Common myeloid progenitor, CD34-positive (primary cell): ENCODE data around the gene IYD.

Experiments used
- CTCF ChIA-PET: fragments of 350-600 bp; sonication (Branson Sonifier 250); formaldehyde crosslinking; loops from one replicate; lab custom pipeline; 2021; ENCODE audit warnings: antibody characterized with exemption; lab: Charles Lee
- POLR2A ChIA-PET: fragments of 350-600 bp; sonication (Branson Sonifier 250); formaldehyde crosslinking; loops from one replicate; lab custom pipeline; 2021; ENCODE audit warnings: antibody characterized with exemption; lab: Charles Lee
- DNase-seq, 3 donors: peaks; one replicate each; pipeline versions ENCODE4 v3.0.0 to v3.0.0-alpha.2; 2013
- H3K27ac ChIP-seq, 2 experiments: 1 replicate in 1 of 2; 2 replicates in 1 of 2; pipeline ENCODE4 v1.7.0; 2013; ENCODE audit warnings: inconsistent platforms in 2 of 2, low read length in 2 of 2, mild to moderate bottlenecking in 2 of 2, low read depth in 1 of 2, moderate library complexity in 1 of 2; ENCODE audit not compliant: severe bottlenecking in 2 of 2, insufficient read depth in 1 of 2, poor library complexity in 1 of 2
- H3K27me3 ChIP-seq, 5 experiments: replicated peaks in 2 of 5; 1 replicate in 3 of 5; 2 replicates in 2 of 5; pipeline versions ENCODE4 v1.6.1 to v1.7.0; 2013; ENCODE audit warnings: low read length in 4 of 5, mild to moderate bottlenecking in 2 of 5, moderate library complexity in 2 of 5, inconsistent platforms in 1 of 5; ENCODE audit not compliant: insufficient read depth in 5 of 5, control insufficient read depth in 4 of 5
- H3K36me3 ChIP-seq, 4 experiments: 1 replicate in 2 of 4; 2 replicates in 2 of 4; pipeline versions ENCODE4 v1.6.1 to v1.7.0; 2013; ENCODE audit warnings: low read length in 3 of 4, control low read depth in 1 of 4, mild to moderate bottlenecking in 1 of 4; ENCODE audit not compliant: control insufficient read depth in 4 of 4, insufficient read depth in 4 of 4
- H3K4me1 ChIP-seq, 4 experiments: 1 replicate in 3 of 4; 2 replicates in 1 of 4; pipeline versions ENCODE4 v1.6.1 to v1.7.1; 2013; ENCODE audit warnings: low read length in 3 of 4, mild to moderate bottlenecking in 3 of 4, control low read depth in 1 of 4, inconsistent platforms in 1 of 4, moderate library complexity in 1 of 4; ENCODE audit not compliant: control insufficient read depth in 4 of 4, insufficient read depth in 4 of 4; ENCODE audit errors: control extremely low read depth in 1 of 4
- H3K4me3 ChIP-seq, 7 experiments: 1 replicate in 4 of 7; 2 replicates in 3 of 7; pipeline versions ENCODE4 v1.5.1 to v1.7.0; 2013; ENCODE audit warnings: mild to moderate bottlenecking in 7 of 7, low read length in 6 of 7, moderate library complexity in 6 of 7, inconsistent platforms in 2 of 7, low read depth in 2 of 7, control low read depth in 1 of 7; ENCODE audit not compliant: insufficient read depth in 4 of 7, control insufficient read depth in 1 of 7; ENCODE audit errors: extremely low read depth in 1 of 7
- H3K9me3 ChIP-seq, 5 experiments: 1 replicate in 4 of 5; 2 replicates in 1 of 5; pipeline versions ENCODE4 v1.6.1 to v1.7.1; 2013; ENCODE audit warnings: low read length in 4 of 5, mild to moderate bottlenecking in 2 of 5, inconsistent platforms in 1 of 5, low read depth in 1 of 5, moderate library complexity in 1 of 5; ENCODE audit not compliant: control insufficient read depth in 4 of 5, insufficient read depth in 2 of 5; ENCODE audit errors: control extremely low read depth in 1 of 5
- WGBS: methylation state at CpG from one replicate; pipeline ENCODE4 v1.1.5; 2013; ENCODE audit not compliant: insufficient coverage; 5-methylcytosine and 5-hydroxymethylcytosine counted together

IYD gene

GRCh38 chr6:150408842-150409241 lies 40.0 kb downstream of the IYD start:
- CTCF ChIA-PET = interaction anchor here (1.0 to 2.6 kb wide), 6 partner anchors 8 to 408 kb away, joined by 3 to 11 read pairs (median 6); no protein-coding TSS in a partner anchor
- H3K27me3 ChIP-seq = peaks cover 0 to 11% (median 9%) of the 10 kb centered on the region in 5 experiments
- no peak overlapping the region for H3K27ac ChIP-seq
- peaks cover 3 to 9% (median 5%) of the 10 kb centered on the region in 5 experiments for H3K9me3 ChIP-seq
- no peak overlapping the region for H3K4me3 ChIP-seq
- no peaks in the 10 kb centered on the region for H3K36me3 ChIP-seq
- WGBS = no CpG with 5 or more reads among the region's 6 CpGs
- no peak for DNase-seq
- H3K4me1 ChIP-seq = peaks cover 0 to 7% (median 3%) of the 10 kb centered on the region in 4 experiments
- POLR2A ChIA-PET = no interaction called here

DNA sequence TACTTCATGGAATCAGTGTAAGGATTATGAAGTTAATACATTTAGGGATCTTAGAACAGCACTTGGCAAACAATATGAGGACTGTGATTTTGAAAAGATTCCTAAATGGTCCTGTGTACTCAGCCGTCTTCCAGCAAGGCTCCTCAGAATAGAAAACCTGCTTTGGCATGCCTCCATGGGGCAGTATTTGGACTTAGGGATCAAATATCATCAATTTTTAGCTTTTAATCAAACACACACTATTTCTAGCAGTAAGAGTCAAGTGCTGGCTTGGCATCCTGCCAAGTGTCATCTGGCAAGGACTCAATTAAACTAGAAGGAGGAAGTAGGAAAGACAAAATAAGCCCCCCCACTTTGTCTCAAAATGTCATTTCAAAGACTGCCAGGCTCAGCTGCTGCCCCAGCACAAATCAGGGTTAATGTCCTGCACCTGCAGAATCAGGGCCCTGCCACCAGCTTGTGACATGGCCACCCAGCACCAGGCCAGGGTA lies 40.8 kb downstream of the IYD start:
- DNase-seq = peak; percentile 40 to 85 (median 80)
- H3K27me3 ChIP-seq = peaks cover 0 to 11% (median 9%) of the 10 kb centered on the region in 5 experiments
- peaks cover 2 to 9% (median 5%) of the 10 kb centered on the region in 5 experiments for H3K9me3 ChIP-seq
- WGBS = no CpG with 5 or more reads among the region's 1 CpG
- H3K36me3 ChIP-seq = no peaks in the 10 kb centered on the region
- CTCF ChIA-PET = interaction anchor here (1.0 to 1.9 kb wide), 4 partner anchors 11 to 406 kb away, joined by 3 to 12 read pairs (median 4); no protein-coding TSS in a partner anchor
- H3K27ac ChIP-seq = no peak overlapping the region
- POLR2A ChIA-PET = no interaction called here
- H3K4me3 ChIP-seq = no peak overlapping the region
- peaks cover 0 to 7% (median 3%) of the 10 kb centered on the region in 4 experiments for H3K4me1 ChIP-seq

GRCh38 chr6:150410399-150410798 lies 41.6 kb downstream of the IYD start:
- WGBS = 100% methylated on average over 1 of the region's 4 CpGs
- Histone ChIP-seq H3K27ac (no peak overlapping the region), H3K36me3 (no peaks in the 10 kb centered on the region), H3K27me3 (peaks cover 0 to 13% (median 6%) of the 10 kb centered on the region in 5 experiments), H3K4me3 (no peak overlapping the region), H3K9me3 (peaks cover 0 to 5% (median under 1%) of the 10 kb centered on the region in 5 experiments), H3K4me1 (peaks cover 0 to 7% (median 3%) of the 10 kb centered on the region in 4 experiments)
- CTCF ChIA-PET = interaction anchor here (1.1 to 1.9 kb wide), 4 partner anchors 11 to 405 kb away, joined by 3 to 12 read pairs (median 6); no protein-coding TSS in a partner anchor
- DNase-seq = no peak
- POLR2A ChIA-PET = no interaction called here

- Histone ChIP-seq H3K27ac (no peak overlapping the region), H3K4me3 (no peak overlapping the region), H3K36me3 (no peaks in the 10 kb centered on the region), H3K4me1 (peaks cover 0 to 7% (median 3%) of the 10 kb centered on the region in 4 experiments), H3K27me3 (peaks cover 0 to 12% (median 6%) of the 10 kb centered on the region in 5 experiments), H3K9me3 (no peaks in the 10 kb centered on the region)
- WGBS = no CpG with 5 or more reads among the region's 2 CpGs
- no peak for DNase-seq
- ChIA-PET CTCF (interaction anchor here (1.2 to 1.9 kb wide), 3 partner anchors 12 to 405 kb away, joined by 3 to 12 read pairs (median 6); no protein-coding TSS in a partner anchor), POLR2A (interaction anchor here (0.9 kb wide), 1 partner anchor 16 kb away, joined by 5 read pairs; no protein-coding TSS in a partner anchor)
Measured at GRCh38 chr6:150410906-150411305, 42.1 kb downstream of the IYD start.

DNA sequence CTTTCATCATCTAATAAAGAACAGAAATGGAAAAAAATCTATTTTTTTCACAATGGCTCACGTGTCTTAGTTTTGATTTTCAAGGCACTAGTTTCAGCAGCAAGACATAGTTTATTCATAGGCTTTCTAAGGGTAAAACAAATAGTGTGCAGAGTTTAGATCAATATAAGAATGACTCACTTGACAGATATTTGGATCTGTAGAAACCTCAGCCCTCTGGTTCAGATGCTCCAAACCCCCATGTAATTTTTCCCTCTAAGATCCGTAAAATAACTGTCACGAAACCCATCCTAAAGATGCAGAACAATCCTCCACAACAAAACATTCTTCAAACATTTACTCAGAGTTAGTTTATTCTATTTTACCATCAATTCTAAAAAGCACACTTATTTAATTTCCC lies 43.4 kb downstream of the IYD start:
- no peaks in the 10 kb centered on the region for H3K9me3 ChIP-seq
- no peak overlapping the region for H3K27ac ChIP-seq
- no peak for DNase-seq
- H3K27me3 ChIP-seq = peaks cover 0 to 17% (median 6%) of the 10 kb centered on the region in 5 experiments
- CTCF ChIA-PET = no interaction called here
- H3K4me1 ChIP-seq = peaks cover 0 to 7% (median 3%) of the 10 kb centered on the region in 4 experiments
- no peak overlapping the region for H3K4me3 ChIP-seq
- POLR2A ChIA-PET = no interaction called here
- no peaks in the 10 kb centered on the region for H3K36me3 ChIP-seq
- WGBS = 95% methylated on average over 3 of the region's 3 CpGs

DNA sequence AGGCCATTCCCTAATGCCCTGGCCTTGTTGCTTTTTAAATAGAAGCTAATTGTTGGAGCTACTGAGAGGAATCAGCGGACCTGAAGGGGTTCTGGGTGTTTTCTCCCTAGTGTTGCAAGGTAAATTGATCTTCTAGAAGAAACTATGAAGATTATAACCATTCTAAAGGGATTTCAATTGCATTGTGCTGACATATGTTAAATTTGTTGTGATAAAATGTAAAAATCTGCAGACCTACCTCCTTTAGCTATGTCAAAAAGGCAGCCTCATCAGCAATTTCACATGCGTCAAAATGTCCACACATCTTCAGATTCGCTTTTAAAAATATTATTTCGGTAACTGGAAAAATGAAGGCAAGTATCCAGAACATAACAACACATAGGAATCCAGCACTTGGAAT lies 44.4 kb downstream of the IYD start:
- H3K27ac ChIP-seq = no peak overlapping the region
- no peaks in the 10 kb centered on the region for H3K36me3 ChIP-seq
- ChIA-PET CTCF (no interaction called here), POLR2A (no interaction called here)
- H3K4me3 ChIP-seq = no peak overlapping the region
- peaks cover 0 to 7% (median 3%) of the 10 kb centered on the region in 4 experiments for H3K4me1 ChIP-seq
- WGBS = 100% methylated on average over 1 of the region's 4 CpGs
- peaks cover 0 to 19% (median 2%) of the 10 kb centered on the region in 5 experiments for H3K27me3 ChIP-seq
- no peak for DNase-seq
- H3K9me3 ChIP-seq = no peaks in the 10 kb centered on the region

DNA sequence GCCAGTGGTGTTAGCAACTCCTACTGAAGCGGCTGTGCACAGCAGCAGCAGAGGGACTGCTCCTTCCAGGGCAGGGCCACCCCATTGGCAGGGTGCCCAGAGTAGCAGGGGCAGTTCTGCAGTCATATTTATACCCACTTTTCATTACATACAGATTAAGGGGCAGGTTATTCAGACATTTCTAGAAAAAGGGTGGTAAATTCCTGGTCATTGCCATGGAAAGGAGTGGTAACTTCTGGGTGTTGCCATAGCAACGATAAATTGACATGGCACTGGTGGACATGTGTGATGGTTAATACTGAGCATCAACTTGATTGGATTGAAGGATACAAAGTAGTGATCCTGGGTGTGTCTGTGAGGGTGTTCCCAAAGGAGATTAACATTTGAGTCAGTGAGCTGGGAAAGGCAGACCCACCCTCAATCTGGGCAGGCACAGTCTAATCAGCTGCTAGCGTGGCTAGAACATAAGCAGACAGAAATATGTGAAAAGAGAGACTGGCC lies 45.0 kb downstream of the IYD start:
- Histone ChIP-seq H3K9me3 (no peaks in the 10 kb centered on the region), H3K27ac (no peak overlapping the region), H3K36me3 (no peaks in the 10 kb centered on the region), H3K27me3 (peaks cover 0 to 18% (median 2%) of the 10 kb centered on the region in 5 experiments), H3K4me1 (peaks cover 2 to 11% (median 8%) of the 10 kb centered on the region in 4 experiments), H3K4me3 (no peak overlapping the region)
- WGBS = 100% methylated on average over 3 of the region's 3 CpGs
- CTCF ChIA-PET = interaction anchor here (0.5 kb wide), 1 partner anchor 198 kb away, joined by 3 read pairs; no protein-coding TSS in a partner anchor
- DNase-seq = peak in 1 of 3 donors; percentile 10
- POLR2A ChIA-PET = no interaction called here
